HG03175 (cell line): ENCODE measurements around the gene LIMA1.
"Not testable (repeated sequence)": the region's sequence is repeated elsewhere in the genome, so short reads cannot be mapped to it uniquely, and the experiment has no call there.

ENCODE experiments used
- ATAC-seq: cut with Tn5 transposase; IDR thresholded peaks from one replicate; pipeline ENCODE4 v1.9.1; 2021; ENCODE audit warnings: mild to moderate bottlenecking, moderate library complexity; ENCODE audit not compliant: unreplicated experiment

Gene LIMA1

GRCh38 chr12:50221228-50222008 is 61.9 kb downstream of the LIMA1 start:
- no peak for ATAC-seq

GRCh38 chr12:50220363-50220995 is 62.8 kb downstream of the LIMA1 start:
- peak; percentile 49 for ATAC-seq

DNA sequence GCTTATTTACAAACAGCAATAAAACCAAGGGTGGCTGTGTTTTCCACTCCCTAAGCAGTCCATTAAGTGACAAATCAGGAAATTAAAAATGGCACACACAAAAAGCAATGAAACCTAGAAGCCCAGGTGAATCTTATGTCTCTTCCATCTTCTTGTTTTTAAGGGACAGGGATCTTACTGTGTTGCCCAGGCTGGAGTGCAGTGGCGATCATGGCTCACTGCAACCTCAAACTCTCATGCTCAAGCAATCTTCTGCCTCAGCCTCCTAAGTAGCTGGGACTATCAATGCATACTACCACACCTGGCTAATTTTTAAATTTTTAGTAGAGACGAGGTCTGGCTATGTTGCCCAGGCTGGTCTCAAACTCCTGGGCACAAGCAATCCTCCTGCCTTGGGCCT is 63.8 kb downstream of the LIMA1 start:
- ATAC-seq = no peak

DNA sequence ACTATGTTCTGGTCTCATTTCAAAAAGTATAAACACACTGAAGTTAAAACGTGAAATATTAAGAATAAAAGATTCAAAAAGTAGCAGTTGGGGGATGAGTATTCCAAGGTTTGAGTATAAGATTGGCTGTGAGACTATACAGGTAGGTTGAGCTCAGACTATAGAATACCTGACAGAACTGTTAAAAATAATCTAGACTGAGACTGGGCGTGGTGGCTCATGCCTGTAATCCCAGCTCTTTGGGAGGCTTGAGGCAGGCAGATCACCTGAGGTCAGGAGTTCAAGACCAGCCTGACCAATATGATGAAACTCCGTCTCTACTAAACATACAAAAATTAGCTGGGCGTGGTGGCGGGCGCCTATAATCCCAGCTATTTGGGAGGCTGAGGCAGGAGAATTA is 64.3 kb downstream of the LIMA1 start:
- ATAC-seq = not testable (repeated sequence)

- ATAC-seq = no peak
Observed at GRCh38 chr12:50218386-50218785, 64.9 kb downstream of the LIMA1 start.

GRCh38 chr12:50217202-50217601 is 66.1 kb downstream of the LIMA1 start:
- no peak for ATAC-seq

- ATAC-seq = no peak
Observed at GRCh38 chr12:50215033-50215432, 68.3 kb downstream of the LIMA1 start.

- no peak for ATAC-seq
Observed at GRCh38 chr12:50214018-50214417, 69.3 kb downstream of the LIMA1 start.

GRCh38 chr12:50213439-50213838 is 69.9 kb downstream of the LIMA1 start:
- ATAC-seq = no peak

- no peak for ATAC-seq
Observed at GRCh38 chr12:50212071-50212467, 71.3 kb downstream of the LIMA1 start.

GRCh38 chr12:50211392-50212070 is 71.8 kb downstream of the LIMA1 start:
- no peak for ATAC-seq

DNA sequence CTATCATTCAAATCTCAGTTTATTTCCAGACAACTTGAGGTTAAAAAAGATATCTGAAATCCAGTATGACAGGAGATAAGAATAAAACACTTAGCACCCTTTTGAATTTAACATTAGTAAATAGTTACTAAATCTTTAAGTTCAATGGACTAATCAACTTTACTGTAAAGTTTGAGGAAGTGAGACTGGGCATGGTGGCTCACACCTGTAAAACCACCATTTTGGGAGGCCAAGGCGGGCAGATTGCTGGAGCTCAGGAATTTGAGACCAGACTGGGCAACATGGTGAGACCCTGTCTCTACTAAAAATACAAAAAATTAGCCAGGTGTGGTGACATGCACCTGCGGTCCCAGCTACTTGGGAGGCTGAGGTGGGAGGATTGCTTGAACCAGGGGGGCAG is 75.9 kb downstream of the LIMA1 start:
- ATAC-seq = no peak

GRCh38 chr12:50205648-50206047 is 77.7 kb downstream of the LIMA1 start:
- no peak for ATAC-seq

GRCh38 chr12:50203691-50204090 is 79.6 kb downstream of the LIMA1 start:
- ATAC-seq = no peak

DNA sequence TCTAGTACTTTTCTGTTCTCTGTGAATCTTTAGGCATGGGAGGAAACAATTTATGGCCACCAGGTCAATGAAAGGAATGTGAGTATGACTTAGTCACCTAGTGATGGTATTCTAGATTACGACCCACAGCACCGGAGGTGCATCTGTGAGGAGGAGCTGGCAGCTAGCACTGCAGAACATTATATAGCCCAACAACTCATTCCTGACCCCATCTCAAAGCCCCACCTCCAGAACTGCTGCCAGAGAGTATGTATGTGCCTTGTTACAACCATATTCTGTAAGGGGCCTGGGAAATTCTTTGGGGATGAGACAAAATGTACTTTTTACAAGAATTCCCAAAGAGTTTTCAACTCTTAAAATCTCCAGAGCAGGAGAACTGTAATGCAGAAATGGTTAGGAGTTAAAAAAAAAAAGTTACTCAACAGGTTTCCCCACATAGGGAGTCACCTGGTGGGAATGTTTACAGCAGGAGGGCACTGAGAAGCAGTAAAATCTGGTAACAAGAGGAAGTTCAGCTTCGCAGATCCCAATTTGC is 81.3 kb downstream of the LIMA1 start:
- ATAC-seq = no peak

DNA sequence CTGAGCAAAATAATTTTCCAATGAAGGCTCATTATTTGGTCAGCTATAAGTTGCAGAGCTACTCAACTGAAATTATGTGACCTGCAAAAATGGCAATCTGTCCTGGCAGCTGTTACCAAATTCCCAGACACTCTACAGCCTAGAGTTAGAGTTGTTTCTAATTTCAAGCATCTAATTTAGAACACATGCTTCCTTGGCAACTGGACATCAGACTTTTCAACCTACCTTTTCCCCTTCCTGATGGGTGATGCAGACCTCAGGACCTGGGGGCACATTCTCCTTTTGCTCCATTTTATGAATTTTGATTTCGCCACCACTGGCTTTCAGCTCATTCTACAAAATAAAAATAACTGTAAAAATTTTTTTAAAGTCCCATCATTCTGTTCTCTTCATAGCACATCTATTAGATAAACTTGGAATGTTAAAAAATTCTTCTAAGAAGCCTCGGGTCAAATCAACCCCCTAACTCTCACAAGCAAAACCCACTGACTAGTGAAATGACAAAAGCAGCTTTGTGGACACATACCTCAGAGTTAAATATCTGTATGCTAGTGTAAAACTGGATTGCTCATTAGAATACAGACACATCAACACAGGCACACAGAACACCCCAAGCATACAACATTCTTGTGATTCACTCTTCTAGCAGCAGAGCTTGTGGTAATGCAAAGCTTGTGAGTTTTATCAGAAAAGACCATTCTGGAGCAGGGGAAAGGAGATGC is 82.6 kb downstream of the LIMA1 start:
- no peak for ATAC-seq

- no peak for ATAC-seq
Observed at GRCh38 chr12:50198829-50199228, 84.5 kb downstream of the LIMA1 start.

- ATAC-seq = no peak
Observed at GRCh38 chr12:50197297-50197727, 86.0 kb downstream of the LIMA1 start.

DNA sequence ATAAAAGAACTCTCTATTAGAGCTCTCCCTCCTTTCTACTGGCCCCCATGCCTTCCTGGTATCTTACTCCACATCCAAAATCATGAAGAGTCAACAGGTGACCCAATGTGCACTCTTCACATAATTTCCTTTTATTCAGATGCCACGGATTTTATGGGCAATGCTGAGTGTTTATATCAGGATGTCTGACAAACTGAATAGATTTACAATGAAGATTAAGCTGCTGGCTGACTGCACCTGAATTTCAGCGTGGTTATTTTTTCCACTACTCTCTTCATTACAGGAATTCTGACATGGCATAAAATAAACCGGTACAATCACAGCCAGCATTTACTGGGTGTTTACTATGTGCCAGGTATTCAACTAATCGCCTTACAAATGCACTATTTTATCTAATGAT is 86.8 kb downstream of the LIMA1 start:
- no peak for ATAC-seq

- no peak for ATAC-seq
Observed at GRCh38 chr12:50195832-50196231, 87.5 kb downstream of the LIMA1 start.

DNA sequence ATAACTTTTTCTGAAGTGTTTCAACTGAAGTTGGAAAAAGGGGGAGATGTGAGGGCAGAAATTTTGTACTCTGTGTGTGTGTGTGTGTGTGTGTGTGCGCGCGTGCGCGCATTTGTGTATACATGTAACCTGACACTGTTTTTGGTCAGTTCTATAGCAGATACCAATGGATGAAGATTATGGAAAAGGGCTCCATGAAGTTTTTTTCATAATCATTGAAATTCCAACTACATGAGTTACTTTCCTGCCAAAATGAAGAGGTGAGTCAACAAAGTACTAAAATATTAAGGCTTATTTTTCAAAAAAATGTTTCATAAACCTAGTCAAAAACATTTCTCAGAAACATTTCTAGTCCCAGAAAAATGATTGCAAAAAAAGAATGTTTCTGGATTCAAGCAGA is 90.4 kb downstream of the LIMA1 start:
- ATAC-seq = no peak
